HG02938 (cell line): ENCODE data around the gene PARP8.

Experiments used
- ATAC-seq: cut with Tn5 transposase; IDR thresholded peaks from one replicate; pipeline ENCODE4 v1.9.1; 2021; ENCODE audit warnings: mild to moderate bottlenecking, moderate library complexity; ENCODE audit not compliant: unreplicated experiment

The PARP8 gene

DNA sequence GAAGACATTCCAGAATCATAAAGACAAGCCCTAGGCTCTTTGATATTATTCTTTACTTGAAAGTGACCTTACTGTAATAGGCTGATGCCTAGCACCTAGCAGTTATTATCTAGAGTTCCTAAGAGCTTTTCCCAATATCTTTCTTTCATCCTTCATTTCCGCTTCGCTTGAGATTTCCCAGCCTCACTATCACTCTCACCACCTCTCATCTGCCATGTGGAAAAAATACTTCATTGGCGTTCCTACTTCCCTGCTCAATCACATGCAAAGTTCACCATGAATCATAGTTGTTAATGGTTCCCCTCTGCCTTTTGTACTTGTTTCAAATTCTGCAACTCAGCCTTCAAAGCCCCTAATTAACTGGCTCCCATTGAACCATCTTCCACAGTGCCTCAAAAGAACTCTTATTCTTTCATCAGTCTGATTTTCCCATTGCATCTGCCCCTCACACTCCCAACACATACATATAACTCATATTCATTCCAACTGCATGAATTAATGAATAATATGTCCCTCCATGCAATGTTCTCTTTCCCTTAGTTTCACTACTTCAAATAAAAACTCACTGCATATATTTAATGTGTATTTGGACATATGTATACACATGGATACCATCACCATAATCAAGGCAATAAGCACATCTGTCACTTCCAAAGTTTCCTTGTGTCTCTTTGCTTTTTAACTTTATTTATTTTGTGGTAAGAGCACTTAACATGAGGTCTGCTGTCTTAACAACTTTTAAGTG lies 221.6 kb downstream of the PARP8 start:
- no peak for ATAC-seq

DNA sequence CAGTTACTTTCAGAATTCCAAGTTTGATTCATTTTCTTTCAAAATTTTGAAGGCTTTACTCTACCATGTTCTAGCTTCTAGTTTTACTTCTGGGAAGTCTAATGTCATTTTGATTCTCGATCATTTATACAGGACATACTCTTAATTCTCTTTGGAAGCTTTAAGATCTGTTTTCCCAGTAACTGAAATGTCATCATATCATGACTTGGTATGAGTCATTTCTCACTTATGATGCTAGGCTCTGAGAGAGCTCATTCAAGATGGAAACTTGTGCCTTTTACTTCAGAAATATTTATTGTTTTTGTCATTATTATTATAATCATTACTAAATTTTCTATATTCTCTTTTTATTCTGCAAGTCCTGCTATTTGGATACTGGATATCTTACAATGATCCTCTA lies 222.3 kb downstream of the PARP8 start:
- ATAC-seq, result no peak

DNA sequence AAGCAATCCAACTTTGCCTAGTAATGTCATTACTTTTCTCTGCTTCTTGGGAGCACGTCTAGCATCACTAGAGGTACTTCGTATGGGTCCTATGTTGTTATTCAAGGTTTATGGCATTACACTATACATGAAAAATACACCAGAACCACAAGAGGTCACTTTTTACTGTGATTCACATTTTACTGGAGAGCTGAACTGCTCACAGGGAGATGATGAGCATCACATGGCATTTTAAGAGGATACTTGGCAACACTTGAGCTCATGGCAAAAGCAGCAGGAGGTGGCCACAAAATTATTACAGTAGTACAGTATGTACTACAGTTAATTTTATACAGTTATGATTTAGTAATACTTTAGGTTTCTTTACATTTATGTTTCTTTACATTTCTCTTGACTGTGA lies 223.4 kb downstream of the PARP8 start:
- no peak for ATAC-seq
